Measurements from ENCODE around the gene PDE4A.

GRCh38 chr19:10503002-10503789 lies 82.9 kb downstream of the PDE4A start, which contains the start of gene KEAP1:
- TF ChIP-seq CTCF (IDR thresholded peaks at IDR 0.05; ENCODE audit: insufficient read depth, low read length, poor library complexity, severe bottlenecking) (no peak), EZH2phosphoT487 (conservative IDR thresholded peaks at IDR 0.05; ENCODE audit: low read length) (no peak)
